ENCODE measurements around the gene PUM1. TPM values are rescaled to one million over a fixed set of nuclear protein-coding genes. Genes with fewer than 3 reads are reported as not detected.

PUM1 gene
- total and polyA plus RNA-seq, 2 of the 4 experiments (the other 2 are of a cell fraction): 75.4 to 137 TPM

- Histone ChIP-seq H4K91ac (ENCODE audit: insufficient read depth, low read depth, low read length) (no peak overlapping the region), H2BK20ac (ENCODE audit: low read depth, low read length) (no peak overlapping the region), H3K23ac (ENCODE audit: low read depth, low read length) (no peak overlapping the region), H3K18ac (ENCODE audit: low read depth, low read length) (no peak overlapping the region), H4K5ac (ENCODE audit: low read depth, low read length) (no peak overlapping the region), H3K9me3 (ENCODE audit: control insufficient read depth, insufficient read depth, low read length) (no peaks in the 10 kb centered on the region), H3K27ac (ENCODE audit: insufficient read depth, low read length) (no peak overlapping the region), H3K36me3 (ENCODE audit: control insufficient read depth, insufficient read depth, low read length) (no peaks in the 10 kb centered on the region), H4K20me1 (ENCODE audit: insufficient read depth, low read length) (no peaks in the 10 kb centered on the region), H3K79me1 (ENCODE audit: low read depth in 1 of 2, low read length in 2 of 2) (no peaks in the 10 kb centered on the region), H2AFZ (replicated peaks; ENCODE audit: low read length, poor library complexity) (no peak overlapping the region), H3K4me2 (ENCODE audit: low read depth, low read length) (no peak overlapping the region), H2AK9ac (replicated peaks; ENCODE audit: low read depth, low read length, poor library complexity) (no peak overlapping the region), H3K56ac (ENCODE audit: extremely low read depth, insufficient read depth, low read length) (no peak overlapping the region), H3K27me3 (ENCODE audit: control insufficient read depth, insufficient read depth, low read length) (no peaks in the 10 kb centered on the region), H2BK5ac (ENCODE audit: low read depth, low read length, poor library complexity, severe bottlenecking) (no peak overlapping the region), H2BK120ac (ENCODE audit: low read depth, low read length) (no peak overlapping the region), H3K14ac (replicated peaks; ENCODE audit: low read depth, low read length) (no peak overlapping the region), H3K9me1 (ENCODE audit: insufficient read depth, low read length) (peaks cover 2% of the 10 kb centered on the region; the same call in 1 of the 2 replicates), H3K9ac (ENCODE audit: low read depth, low read length) (no peak overlapping the region), H3K4me1 (ENCODE audit: control insufficient read depth, insufficient read depth, low read length) (peaks cover 5% of the 10 kb centered on the region; the same call in 1 of the 2 replicates), H3K4ac (ENCODE audit: low read depth, low read length) (no peak overlapping the region), H4K8ac (ENCODE audit: low read depth in 2 of 2, low read length in 2 of 2) (no peak overlapping the region), H2BK15ac (ENCODE audit: low read depth, low read length) (no peak overlapping the region), H2AK5ac (ENCODE audit: low read depth, low read length) (no peak overlapping the region), H3K4me3 (ENCODE audit: insufficient read depth, low read depth, low read length) (no peak overlapping the region)
- no peak for TF ChIP-seq CHD1 (IDR thresholded peaks at IDR 0.05; ENCODE audit: low read depth, low read length)
- TF ChIP-seq SMC3 (IDR thresholded peaks at IDR 0.05; ENCODE audit: low read depth, low read length): no peak
- TF ChIP-seq RFX5 (IDR thresholded peaks at IDR 0.05; ENCODE audit: low read depth, low read length): no peak
- no peak for TF ChIP-seq POLR2A (IDR thresholded peaks at IDR 0.05; ENCODE audit: low read depth, low read length)
- TF ChIP-seq CEBPB (IDR thresholded peaks at IDR 0.05; ENCODE audit: low read depth, low read length): no peak
- no peak for TF ChIP-seq ELK1 (IDR thresholded peaks at IDR 0.05; ENCODE audit: borderline replicate concordance, low read depth, low read length)
- TF ChIP-seq MXI1 (IDR thresholded peaks at IDR 0.05; ENCODE audit: borderline replicate concordance, low read depth, low read length): no peak
- no peak for TF ChIP-seq FOS (IDR thresholded peaks at IDR 0.05; ENCODE audit: low read depth, low read length)
- no peak for TF ChIP-seq CTCF (conservative IDR thresholded peaks at IDR 0.05; ENCODE audit: low read depth, low read length)
- TF ChIP-seq NFE2L2 (IDR thresholded peaks at IDR 0.05; ENCODE audit: low read depth, low read length): no peak
- TF ChIP-seq RCOR1 (IDR thresholded peaks at IDR 0.05; ENCODE audit: insufficient replicate concordance, low read length): no peak
- TF ChIP-seq MAZ (IDR thresholded peaks at IDR 0.05; ENCODE audit: borderline replicate concordance, low read depth, low read length): no peak
- TF ChIP-seq RAD21 (IDR thresholded peaks at IDR 0.05; ENCODE audit: low read length): no peak
- ChIA-PET CTCF (interaction anchor here (7.7 kb wide), 1 partner anchor 112 kb away, joined by 122 read pairs; no protein-coding TSS in a partner anchor), POLR2A (ENCODE audit: unreplicated experiment) (no interaction called here)
- intact Hi-C loops (cut with micrococcal nuclease): no loop called here
- dilution Hi-C loops (cut with HindIII; ENCODE audit: low sequenced_read_pairs, unreplicated experiment): loop anchor here (25.0 kb wide), 1 partner anchor 103 kb away; no protein-coding TSS in a partner anchor
- BruUV-seq (replicated peaks): no TSS peak
- ATAC-seq (ENCODE audit: low read depth) (no peak), DNase-seq (no peak)
- WGBS, 2 experiments (ENCODE audit: extremely low coverage in 2 of 2, insufficient read length in 1 of 2): no CpG with 5 or more reads among the region's 4 CpGs
- in situ Hi-C loops (cut with MboI; ENCODE audit: low sequenced_read_pairs): loop anchor here (5.0 kb wide), 2 partner anchors 113 to 188 kb away; no protein-coding TSS in a partner anchor
Observed at GRCh38 chr1:30914931-30915330, 150.6 kb downstream of the PUM1 start.

Measured in IMR-90 (cell line).